HG03571 (cell line): Measurements from ENCODE around the gene CLEC14A.

ENCODE experiments used
- ATAC-seq: cut with Tn5 transposase; IDR thresholded peaks from one replicate; pipeline ENCODE4 v1.9.1; 2021; ENCODE audit not compliant: unreplicated experiment

CLEC14A gene

GRCh38 chr14:38205949-38206665, 49.8 kb downstream of the CLEC14A start:
- ATAC-seq: no peak

- no peak for ATAC-seq
These were observed 50.6 kb downstream of the CLEC14A start for GRCh38 chr14:38205119-38205813.

- ATAC-seq: no peak
These were observed 51.2 kb downstream of the CLEC14A start for GRCh38 chr14:38204719-38205115.
